HepG2 (cell line): Measurements from ENCODE around the gene CPO. TPM values are rescaled to one million over a fixed set of nuclear protein-coding genes. Genes with fewer than 3 reads are reported as not detected.

Experiments
- ATAC-seq: fragments of 200-7000 bp; cut with Tn5 transposase; 3 replicates; pipeline ENCODE4 v1.9.1; 2020; ENCODE audit warnings: mild to moderate bottlenecking, moderate library complexity
- BruUV-seq: library from RNA; stranded (reverse); fragments of 400-500 nt; replicated peaks from 2 replicates; lab custom pipeline; 2021; lab: Mats Ljungman, UMichigan
- CTCF ChIA-PET: fragments of 300-600 bp; formaldehyde crosslinking; extraction: SDS; loops from one replicate; lab custom pipeline; 2021; ENCODE audit warnings: low total read pairs, inconsistent platforms, low intra/inter-chr PET ratio; lab: Yijun Ruan, JAX
- POLR2A ChIA-PET: fragments of 350-600 bp; sonication (Branson Sonifier 250); formaldehyde crosslinking; loops from one replicate; lab custom pipeline; 2020; ENCODE audit warnings: antibody characterized with exemption, inconsistent platforms; lab: Yijun Ruan, JAX
- DNase-seq: peaks from one replicate; pipeline ENCODE4 v3.0.0-alpha.2; 2015; ENCODE audit warnings: low spot score
- FAIRE-seq: peaks from 3 replicates; lab custom pipeline; 2011; peaks lifted over from hg19 to GRCh38; lab: Jason Lieb, UNC
- H2AFZ ChIP-seq: one replicate; pipeline ENCODE4 v1.6.1; 2011; ENCODE audit warnings: low read length, inconsistent platforms
- H3K27ac ChIP-seq: fragments of 300-600 bp; 3 replicates; pipeline ENCODE4 v1.8.0; 2011; ENCODE audit warnings: mixed run types, mild to moderate bottlenecking, mixed read lengths, low read length, inconsistent platforms; ENCODE audit not compliant: insufficient read depth; ENCODE audit errors: extremely low read length
- H3K27me3 ChIP-seq, 2 experiments: fragments of 200-600 bp in 1 of 2; 2 replicates in 1 of 2; 3 replicates in 1 of 2; pipeline versions ENCODE4 v1.6.0 to v1.8.0; 2011; ENCODE audit warnings: low read length in 2 of 2, mild to moderate bottlenecking in 2 of 2, moderate library complexity in 2 of 2, inconsistent platforms in 1 of 2; ENCODE audit not compliant: insufficient read depth in 2 of 2, control insufficient read depth in 1 of 2
- H3K36me3 ChIP-seq, 2 experiments: fragments of 200-600 bp in 1 of 2; replicated peaks in 1 of 2; 2 replicates in 1 of 2; 3 replicates in 1 of 2; pipeline versions ENCODE4 v1.5.1 to v1.8.0; 2011; ENCODE audit warnings: low read length in 2 of 2, inconsistent platforms in 1 of 2; ENCODE audit not compliant: insufficient read depth in 2 of 2, control insufficient read depth in 1 of 2
- H3K4me1 ChIP-seq: 2 replicates; pipeline ENCODE4 v1.5.1; 2012; ENCODE audit warnings: low read length, inconsistent platforms; ENCODE audit not compliant: insufficient read depth
- H3K4me2 ChIP-seq: 2 replicates; pipeline ENCODE4 v1.6.0; 2011; ENCODE audit warnings: low read depth, low read length, inconsistent platforms
- H3K4me3 ChIP-seq, 3 experiments: fragments of 200-600 bp in 1 of 3; sonication (generic), shearing (Covaris generic) in 1 of 3; replicated peaks in 1 of 3; 2 replicates each; pipeline ENCODE4 v1.5.1; 2011 to 2016; ENCODE audit warnings: low read length in 3 of 3, inconsistent platforms in 2 of 3, low read depth in 2 of 3, mild to moderate bottlenecking in 2 of 3, control low read depth in 1 of 3, mixed read lengths in 1 of 3; ENCODE audit not compliant: insufficient read depth in 1 of 3
- H3K79me2 ChIP-seq: one replicate; pipeline ENCODE4 v1.6.1; 2011; ENCODE audit warnings: low read length, inconsistent platforms; ENCODE audit not compliant: insufficient read depth
- H3K9ac ChIP-seq: 2 replicates; pipeline ENCODE4 v1.6.0; 2011; ENCODE audit warnings: mild to moderate bottlenecking, low read depth, low read length, inconsistent platforms; ENCODE audit not compliant: insufficient read depth
- H3K9me3 ChIP-seq: 2 replicates; pipeline ENCODE4 v1.5.1; 2012; ENCODE audit warnings: mild to moderate bottlenecking, low read length
- H4K20me1 ChIP-seq: 2 replicates; pipeline ENCODE4 v1.6.0; 2011; ENCODE audit warnings: inconsistent platforms, mild to moderate bottlenecking, low read length, moderate library complexity; ENCODE audit not compliant: insufficient read depth
- CBX5 ChIP-seq: sonication (generic); formaldehyde crosslinking; IDR thresholded peaks from 2 replicates; pipeline ENCODE4 v1.4.0; 2020; ENCODE audit warnings: missing genetic modification reagents, borderline replicate concordance
- HOXA7 ChIP-seq: sonication (generic); formaldehyde crosslinking; IDR thresholded peaks from 2 replicates; pipeline ENCODE4 v1.8.1; 2022; ENCODE audit warnings: mild to moderate bottlenecking, missing genetic modification reagents, moderate library complexity
- ZNF441 ChIP-seq: sonication (generic); formaldehyde crosslinking; IDR thresholded peaks from 2 replicates; pipeline ENCODE4 v1.7.0; 2021; ENCODE audit warnings: missing genetic modification reagents, borderline replicate concordance
- ZNF691 ChIP-seq: sonication (generic); formaldehyde crosslinking; IDR thresholded peaks from 2 replicates; pipeline ENCODE4 v1.4.0; 2020; ENCODE audit warnings: missing genetic modification reagents, low read depth, mild to moderate bottlenecking, borderline replicate concordance
- WGBS: methylation state at CpG from one replicate; pipeline ENCODE4 v1.1.6; 2017; ENCODE audit warnings: low lambda C conversion rate; 5-methylcytosine and 5-hydroxymethylcytosine counted together
- in situ Hi-C: cut with HindIII; loops from 2 replicates; pipeline ENCODE4 v1.10.0; 2017; ENCODE audit warnings: low pct_unique_long_range_greater_than_20kb; ENCODE audit not compliant: extremely low pct_ligation_motif_present
- intact Hi-C: fragments of 100-400 bp; cut with micrococcal nuclease; formaldehyde crosslinking; loops from one replicate; pipeline ENCODE4 v1.10.0; 2022; ENCODE audit not compliant: unreplicated experiment
- polyA plus RNA-seq, 8 experiments: library from polyadenylated mRNA; depleted of rRNA in 3 of 8; stranded (reverse) in 7 of 8; unstranded in 1 of 8; fragments of >200 nt; fragmentation: Illumina TruSeq in 4 of 8; extraction: Trizol in 4 of 8; gene quantifications; 2 replicates each; pipeline versions ENCODE4 v1.2.1 to v1.2.3, GENCODE V29; 2011 to 2016; ENCODE audit warnings: low read depth in 4 of 8, missing spikeins in 1 of 8, mixed read lengths in 1 of 8; ENCODE audit not compliant: insufficient read depth in 1 of 8
- total RNA-seq, 5 experiments: library from RNA; depleted of rRNA; stranded (reverse); fragments of >200 nt; fragmentation: Illumina TruSeq; extraction: Trizol; gene quantifications; 2 replicates each; pipeline ENCODE4 v1.2.3, GENCODE V29; 2016; ENCODE audit warnings: low read depth in 1 of 5

Gene CPO
- total and polyA plus RNA-seq, 2 of the 13 experiments (the other 11 are each of a cell fraction or from before 2014, with no cell fraction given) = 0.07 TPM; not detected in 1

DNA sequence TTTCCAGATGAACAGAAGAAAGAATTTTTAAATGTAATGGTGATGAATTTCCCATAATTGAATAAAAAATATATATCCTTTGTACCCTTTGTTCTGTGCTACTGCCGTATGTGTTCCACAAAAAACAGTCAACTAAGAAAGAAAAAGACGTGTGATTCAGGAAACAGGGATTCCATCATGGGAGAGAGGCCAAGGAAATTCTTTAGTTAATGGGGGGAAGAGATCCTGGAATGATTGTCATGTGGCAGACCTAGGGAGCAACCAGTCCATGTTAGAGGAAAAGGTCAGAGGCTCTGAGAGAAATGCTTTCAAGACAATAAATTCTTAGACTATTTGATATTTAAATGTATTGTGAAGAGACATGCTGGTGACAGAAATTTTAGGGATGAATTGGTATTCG is 76.6 kb downstream of the CPO start:
- in situ Hi-C loops = no loop called here
- CTCF ChIA-PET = no interaction called here
- Histone ChIP-seq H3K4me1 (no peaks in the 10 kb centered on the region), H3K9ac (no peak overlapping the region), H4K20me1 (no peaks in the 10 kb centered on the region)
- no peak for ATAC-seq
- no TSS peak for BruUV-seq
- POLR2A ChIA-PET = no interaction called here
- TF ChIP-seq CBX5 (CRISPR knock-in tag) (no peak), ZNF441 (CRISPR knock-in tag) (no peak), HOXA7 (CRISPR knock-in tag) (no peak), ZNF691 (no peak)
- TF ChIP-seq, all 625 proteins: peak for 0
- H3K4me3 ChIP-seq = no peak overlapping the region
- WGBS = 9% methylated on average over 3 of the region's 3 CpGs
- H3K79me2 ChIP-seq = no peaks in the 10 kb centered on the region
- H3K9me3 ChIP-seq = no peaks in the 10 kb centered on the region
- intact Hi-C loops = no loop called here
- H3K27me3 ChIP-seq = peaks cover 0 to 6% of the 10 kb centered on the region in 2 experiments; a peak in 2 of 5 replicates
- no peak overlapping the region for H3K4me2 ChIP-seq
- no peak overlapping the region for H3K27ac ChIP-seq
- no peak for DNase-seq
- H3K36me3 ChIP-seq = no peaks in the 10 kb centered on the region
- no peak overlapping the region for H2AFZ ChIP-seq
- no peak for FAIRE-seq

Other genes starting within 250 kb of the CPO start
- not detected in 2 replicates for gene DYTN, start 221.1 kb upstream of the CPO start, total RNA-seq (2016; rRNA removed; fragmentation: Illumina TruSeq; extraction: Trizol)
- gene DYTN, start 221.1 kb upstream of the CPO start, polyA plus RNA-seq (2011; rRNA removed) = not detected in 2 replicates
- gene MDH1B, start 174.2 kb upstream of the CPO start, total RNA-seq (2016; rRNA removed; fragmentation: Illumina TruSeq; extraction: Trizol) = 0.86 and 0.91 TPM in 2 replicates
- gene MDH1B, start 174.2 kb upstream of the CPO start, polyA plus RNA-seq (2011; rRNA removed) = 0.12 and 0.17 TPM in 2 replicates
- 77.8 and 88.0 TPM in 2 replicates for gene FASTKD2, start 173.9 kb upstream of the CPO start, total RNA-seq (2016; rRNA removed; fragmentation: Illumina TruSeq; extraction: Trizol)
- gene FASTKD2, start 173.9 kb upstream of the CPO start, polyA plus RNA-seq (2011; rRNA removed) = 34.9 and 41.1 TPM in 2 replicates
- gene KLF7, start 226.4 kb downstream of the CPO start, total RNA-seq (2016; rRNA removed; fragmentation: Illumina TruSeq; extraction: Trizol) = 1.9 and 2.6 TPM in 2 replicates
- 5.4 and 6.3 TPM in 2 replicates for gene KLF7, start 226.4 kb downstream of the CPO start, polyA plus RNA-seq (2011; rRNA removed)